Endothelial cell of umbilical vein (primary cell): ENCODE data around the gene PKNOX2. TPM values are rescaled to one million over a fixed set of nuclear protein-coding genes. Genes with fewer than 3 reads are reported as not detected.

Experiments
- BruUV-seq: library from RNA; stranded (reverse); fragments of 400-500 nt; replicated peaks from 2 replicates; lab custom pipeline; 2021; lab: Mats Ljungman, UMichigan
- CTCF ChIA-PET: fragments of 300-600, 350-600 bp; sonication (Branson Sonifier 250); formaldehyde crosslinking; loops from one replicate; lab custom pipeline; 2021; ENCODE audit warnings: antibody characterized with exemption, inconsistent platforms; lab: Charles Lee
- POLR2A ChIA-PET: fragments of 300-600, 350-600 bp; sonication (Branson Sonifier 250); formaldehyde crosslinking; loops from one replicate; lab custom pipeline; 2021; ENCODE audit warnings: antibody characterized with exemption, inconsistent platforms; lab: Charles Lee
- DNase-seq: peaks from one replicate; pipeline ENCODE4 v3.0.0-alpha.2; 2011; ENCODE audit warnings: low read depth, low spot score
- FAIRE-seq: peaks from 2 replicates; lab custom pipeline; 2011; peaks lifted over from hg19 to GRCh38; lab: Jason Lieb, UNC
- H2AFZ ChIP-seq: 2 replicates; pipeline ENCODE4 v1.6.0; 2012; ENCODE audit warnings: low read depth, low read length, control low read depth, inconsistent platforms
- H3K27ac ChIP-seq: 2 replicates; pipeline ENCODE4 v1.5.1; 2011; ENCODE audit warnings: low read depth, mild to moderate bottlenecking, control low read depth, low read length, moderate library complexity; ENCODE audit not compliant: insufficient read depth
- H3K27me3 ChIP-seq, 2 experiments: 2 replicates each; pipeline versions ENCODE4 v1.6.0 to v1.6.1; 2011; ENCODE audit warnings: low read length in 2 of 2, mixed read lengths in 1 of 2; ENCODE audit not compliant: control insufficient read depth in 2 of 2, insufficient read depth in 2 of 2
- H3K36me3 ChIP-seq, 2 experiments: 2 replicates in 1 of 2; 3 replicates in 1 of 2; pipeline ENCODE4 v1.5.1; 2011; ENCODE audit warnings: low read length in 2 of 2, mild to moderate bottlenecking in 1 of 2, moderate library complexity in 1 of 2; ENCODE audit not compliant: control insufficient read depth in 2 of 2, insufficient read depth in 2 of 2; ENCODE audit errors: extremely low read depth in 1 of 2
- H3K4me1 ChIP-seq: 3 replicates; pipeline ENCODE4 v1.5.1; 2011; ENCODE audit warnings: mild to moderate bottlenecking, low read length; ENCODE audit not compliant: control insufficient read depth, insufficient read depth; ENCODE audit errors: extremely low read depth
- H3K4me2 ChIP-seq: 2 replicates; pipeline ENCODE4 v1.6.1; 2011; ENCODE audit warnings: low read length, control low read depth, mixed read lengths; ENCODE audit not compliant: insufficient read depth
- H3K4me3 ChIP-seq, 3 experiments: fragments of 200-600 bp in 1 of 3; sonication (generic), shearing (Covaris generic) in 1 of 3; replicated peaks in 1 of 3; 2 replicates each; pipeline ENCODE4 v1.5.1; 2011 to 2016; ENCODE audit warnings: control low read depth in 3 of 3, low read length in 3 of 3, mild to moderate bottlenecking in 2 of 3, inconsistent platforms in 1 of 3, low read depth in 1 of 3, moderate library complexity in 1 of 3; ENCODE audit not compliant: insufficient read depth in 1 of 3
- H3K79me2 ChIP-seq: 2 replicates; pipeline ENCODE4 v1.6.0; 2012; ENCODE audit warnings: low read length, inconsistent platforms; ENCODE audit not compliant: control insufficient read depth, insufficient read depth
- H3K9ac ChIP-seq: replicated peaks from 2 replicates; pipeline ENCODE3; 2011; ENCODE audit warnings: low read length, control low read depth; ENCODE audit not compliant: insufficient read depth; ENCODE audit errors: extremely low read depth
- H3K9me1 ChIP-seq: replicated peaks from 3 replicates; pipeline ENCODE4 v1.6.0; 2011; ENCODE audit warnings: mild to moderate bottlenecking, low read length; ENCODE audit not compliant: control insufficient read depth, insufficient read depth; ENCODE audit errors: extremely low read depth
- H3K9me3 ChIP-seq: replicated peaks from 2 replicates; pipeline ENCODE4 v1.5.1; 2012; ENCODE audit warnings: low read length, inconsistent platforms; ENCODE audit not compliant: control insufficient read depth, insufficient read depth
- H4K20me1 ChIP-seq: replicated peaks from 2 replicates; pipeline ENCODE3; 2011; ENCODE audit warnings: mild to moderate bottlenecking, low read length; ENCODE audit not compliant: control insufficient read depth, insufficient read depth; ENCODE audit errors: extremely low read depth
- CTCF ChIP-seq, 2 donors: IDR thresholded peaks; 1 replicate in 1 of 2; 2 replicates in 1 of 2; pipeline ENCODE4 v1.5.1; 2011; ENCODE audit warnings: low read length in 2 of 2, mild to moderate bottlenecking in 2 of 2, moderate library complexity in 2 of 2, control low read depth in 1 of 2, inconsistent platforms in 1 of 2, low read depth in 1 of 2; ENCODE audit not compliant: insufficient read depth in 1 of 2; ENCODE audit errors: extremely low read depth in 1 of 2
- EZH2 ChIP-seq: IDR thresholded peaks from 2 replicates; pipeline ENCODE4 v1.6.1; 2012; ENCODE audit warnings: borderline replicate concordance, low read depth, mild to moderate bottlenecking, moderate library complexity, low read length, inconsistent platforms; ENCODE audit not compliant: severe bottlenecking
- FOS ChIP-seq: IDR thresholded peaks from 2 replicates; pipeline ENCODE4 v1.6.1; 2011; ENCODE audit warnings: mild to moderate bottlenecking, low read length, moderate library complexity, borderline replicate concordance; ENCODE audit not compliant: insufficient read depth
- GATA2 ChIP-seq: IDR thresholded peaks from 2 replicates; pipeline ENCODE4 v1.7.0; 2011; ENCODE audit warnings: low read depth, mild to moderate bottlenecking, moderate library complexity, mixed read lengths, low read length; ENCODE audit not compliant: insufficient read length, insufficient read depth
- JUN ChIP-seq: IDR thresholded peaks from 2 replicates; pipeline ENCODE4 v1.6.1; 2011; ENCODE audit warnings: borderline replicate concordance, low read depth; ENCODE audit not compliant: insufficient read length, insufficient read depth
- MAX ChIP-seq: IDR thresholded peaks from 2 replicates; pipeline ENCODE4 v1.6.1; 2011; ENCODE audit not compliant: insufficient read depth, insufficient read length
- MYC ChIP-seq: IDR thresholded peaks from one replicate; pipeline ENCODE4 v1.6.1; 2011; ENCODE audit warnings: mild to moderate bottlenecking, low read depth, low read length
- POLR2AphosphoS5 ChIP-seq: IDR thresholded peaks from 2 replicates; pipeline ENCODE4 v1.6.1; 2012; ENCODE audit warnings: low read depth, mild to moderate bottlenecking, control low read depth, low read length, moderate library complexity; ENCODE audit not compliant: insufficient read depth
- dilution Hi-C: fragments of 300-500 bp; cut with MboI; formaldehyde crosslinking; loops from one replicate; pipeline ENCODE4 v1.15.0; 2019; ENCODE audit warnings: low sequenced_read_pairs; ENCODE audit not compliant: extremely low pct_ligation_motif_present
- intact Hi-C: fragments of 100-400 bp; cut with micrococcal nuclease; formaldehyde crosslinking; loops from one replicate; pipeline ENCODE4 v1.10.0; 2022
- polyA plus RNA-seq, 4 experiments: library from polyadenylated mRNA; depleted of rRNA in 3 of 4; stranded (reverse) in 3 of 4; unstranded in 1 of 4; fragments of >200 nt; gene quantifications; 2 replicates each; pipeline versions ENCODE4 v1.2.1 to v1.2.3, GENCODE V29; 2011 to 2012; ENCODE audit warnings: missing spikeins in 1 of 4
- total RNA-seq: library from RNA; stranded (reverse); gene quantifications from 2 replicates; pipeline ENCODE4 v1.2.3, GENCODE V29; 2021

PKNOX2 gene
- total and polyA plus RNA-seq, 2 donors (not counting 3 experiments of a cell fraction or from before 2014, with no cell fraction given) = 0.11 to 0.91 TPM

- BruUV-seq = no TSS peak
- Histone ChIP-seq H3K27me3 (peaks cover 2 to 7% of the 10 kb centered on the region in 2 experiments), H3K9me1 (no peaks in the 10 kb centered on the region), H3K36me3 (no peaks in the 10 kb centered on the region), H3K9ac (no peak overlapping the region), H3K9me3 (no peaks in the 10 kb centered on the region), H3K79me2 (no peaks in the 10 kb centered on the region), H3K27ac (no peak overlapping the region), H3K4me1 (peaks cover 4% of the 10 kb centered on the region), H3K4me3 (no peak overlapping the region), H4K20me1 (no peaks in the 10 kb centered on the region), H2AFZ (no peak overlapping the region), H3K4me2 (no peak overlapping the region)
- intact Hi-C loops = no loop called here
- dilution Hi-C loops = no loop called here
- ChIA-PET CTCF (interaction anchor here (0.8 to 1.4 kb wide), 3 partner anchors 36 to 309 kb away, joined by 3 to 4 read pairs (median 3); no protein-coding TSS in a partner anchor), POLR2A (no interaction called here)
- TF ChIP-seq MAX (no peak), MYC (no peak), JUN (no peak), EZH2 (no peak), CTCF (IDR thresholded peaks at IDR 0.05; ENCODE audit: extremely low read depth in 1 of 2, insufficient read depth in 1 of 2, low read depth in 1 of 2, low read length in 2 of 2) (no peak), GATA2 (no peak), FOS (no peak), POLR2AphosphoS5 (no peak)
- no peak for DNase-seq
- FAIRE-seq = no peak
These were observed 235.4 kb downstream of the PKNOX2 start for GRCh38 chr11:125399945-125400344.
